HG03039 (cell line): ENCODE data around the gene CHN2.
"Not testable (repeated sequence)": the region's sequence is repeated elsewhere in the genome, so short reads cannot be mapped to it uniquely, and the experiment has no call there.

ENCODE experiments used
- ATAC-seq: cut with Tn5 transposase; IDR thresholded peaks from one replicate; pipeline ENCODE4 v1.9.1; 2021; ENCODE audit warnings: mild to moderate bottlenecking, moderate library complexity; ENCODE audit not compliant: unreplicated experiment

Gene CHN2

DNA sequence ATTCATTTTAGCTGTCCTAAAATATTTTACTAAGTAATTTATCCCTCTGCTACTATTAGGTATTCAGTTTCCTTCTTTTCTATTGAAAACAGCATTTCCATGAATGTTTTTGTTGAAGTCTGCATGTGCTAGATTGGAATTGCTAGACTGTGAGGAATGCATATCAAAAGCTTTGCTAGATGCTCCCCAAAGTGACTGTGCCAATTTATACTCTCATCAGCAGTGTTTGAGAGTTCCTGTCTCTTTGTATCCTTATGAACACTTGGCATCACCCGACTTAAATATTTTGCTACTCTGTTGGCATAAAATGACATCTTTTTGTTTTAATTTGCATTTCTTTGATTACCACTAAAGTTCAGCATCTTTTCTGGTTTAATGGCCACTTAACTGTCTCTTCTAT, 324.0 kb downstream of the CHN2 start:
- ATAC-seq: no peak

DNA sequence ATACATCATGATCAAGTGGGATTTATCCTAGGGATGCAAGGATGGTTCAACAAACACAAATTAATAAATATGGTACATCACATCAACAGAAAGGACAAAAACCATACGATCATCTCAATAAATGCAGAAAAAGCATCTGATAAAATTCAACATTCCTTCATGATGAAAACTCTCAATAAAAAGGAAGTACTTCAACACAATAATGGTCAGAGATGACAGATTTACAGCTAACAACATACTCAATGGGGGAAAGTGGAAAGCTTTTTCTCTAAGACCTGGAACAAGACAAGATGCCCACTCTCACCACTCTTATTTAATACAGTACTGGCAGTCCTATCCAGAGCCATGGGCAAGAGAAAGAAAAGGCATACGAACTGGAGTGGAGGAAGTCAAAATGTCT, 329.2 kb downstream of the CHN2 start:
- no peak for ATAC-seq

GRCh38 chr7:29527505-29528108, 333.0 kb downstream of the CHN2 start:
- ATAC-seq: no peak

GRCh38 chr7:29528526-29528925, 334.0 kb downstream of the CHN2 start:
- ATAC-seq: not testable (repeated sequence)
